Lower leg skin (tissue), 3 donors: Measurements from ENCODE around the gene LCE4A.

Experiments used
- POLR2A ChIP-seq, 2 donors: fragments of 450-650 bp; IDR thresholded peaks; one replicate each; pipeline ENCODE4 v1.6.1; 2016 to 2017; ENCODE audit warnings: antibody characterized with exemption in 2 of 2, mild to moderate bottlenecking in 1 of 2, moderate library complexity in 1 of 2
- TF ChIP-seq, protein P1 (sequence below), 3 donors: fragments of 450-650 bp; IDR thresholded peaks; one replicate each; pipeline ENCODE4 v1.5.1; 2016; ENCODE audit warnings: antibody characterized with exemption in 3 of 3, mild to moderate bottlenecking in 3 of 3, moderate library complexity in 2 of 3

DNA sequence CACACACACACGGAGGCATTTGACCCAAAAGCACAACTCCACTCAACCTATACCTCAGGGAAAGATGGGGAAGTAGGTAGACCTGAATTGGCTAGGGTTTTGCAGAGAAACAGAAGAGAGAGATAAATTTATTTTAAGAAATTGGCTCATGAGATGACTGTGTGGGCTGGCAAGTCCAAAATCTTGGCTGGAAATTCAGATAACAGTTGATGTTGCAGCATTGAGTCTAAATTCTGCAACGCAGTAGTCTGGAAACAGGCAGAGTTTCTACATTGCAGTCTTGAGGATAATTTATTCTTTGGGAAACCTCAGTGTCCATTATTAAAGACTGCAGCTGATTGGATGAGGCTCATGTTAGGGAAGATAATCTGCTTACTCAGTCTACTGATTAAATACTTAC, 26.3 kb upstream of the LCE4A start:
- TF ChIP-seq, protein P1, sequence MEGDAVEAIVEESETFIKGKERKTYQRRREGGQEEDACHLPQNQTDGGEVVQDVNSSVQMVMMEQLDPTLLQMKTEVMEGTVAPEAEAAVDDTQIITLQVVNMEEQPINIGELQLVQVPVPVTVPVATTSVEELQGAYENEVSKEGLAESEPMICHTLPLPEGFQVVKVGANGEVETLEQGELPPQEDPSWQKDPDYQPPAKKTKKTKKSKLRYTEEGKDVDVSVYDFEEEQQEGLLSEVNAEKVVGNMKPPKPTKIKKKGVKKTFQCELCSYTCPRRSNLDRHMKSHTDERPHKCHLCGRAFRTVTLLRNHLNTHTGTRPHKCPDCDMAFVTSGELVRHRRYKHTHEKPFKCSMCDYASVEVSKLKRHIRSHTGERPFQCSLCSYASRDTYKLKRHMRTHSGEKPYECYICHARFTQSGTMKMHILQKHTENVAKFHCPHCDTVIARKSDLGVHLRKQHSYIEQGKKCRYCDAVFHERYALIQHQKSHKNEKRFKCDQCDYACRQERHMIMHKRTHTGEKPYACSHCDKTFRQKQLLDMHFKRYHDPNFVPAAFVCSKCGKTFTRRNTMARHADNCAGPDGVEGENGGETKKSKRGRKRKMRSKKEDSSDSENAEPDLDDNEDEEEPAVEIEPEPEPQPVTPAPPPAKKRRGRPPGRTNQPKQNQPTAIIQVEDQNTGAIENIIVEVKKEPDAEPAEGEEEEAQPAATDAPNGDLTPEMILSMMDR (IDR thresholded peaks at IDR 0.05) = no peak
- no peak for TF ChIP-seq POLR2A (IDR thresholded peaks at IDR 0.05)
